Aorta (tissue), 5 donors: Measurements from ENCODE around the gene SLCO2A1. TPM values are rescaled to one million over a fixed set of nuclear protein-coding genes. Genes with fewer than 3 reads are reported as not detected.

Source experiments
- ATAC-seq: fragments of 200-7000 bp; cut with Tn5 transposase; one replicate; pipeline ENCODE4 v1.9.1; 2022; ENCODE audit warnings: moderate library complexity; ENCODE audit not compliant: low FRiP score
- DNase-seq, 2 donors: peaks; one replicate each; pipeline ENCODE4 v3.0.0-alpha.2; 2020
- H3K27ac ChIP-seq, 2 donors: one replicate each; pipeline ENCODE4 v1.5.1; 2013; ENCODE audit warnings: low read length in 2 of 2, mild to moderate bottlenecking in 2 of 2, moderate library complexity in 2 of 2, control low read depth in 1 of 2, inconsistent platforms in 1 of 2, low read depth in 1 of 2
- H3K27me3 ChIP-seq, 2 donors: one replicate each; pipeline ENCODE4 v1.6.1; 2013; ENCODE audit warnings: control low read depth in 1 of 2, low read length in 1 of 2, mild to moderate bottlenecking in 1 of 2, moderate library complexity in 1 of 2; ENCODE audit not compliant: insufficient read depth in 2 of 2, control insufficient read depth in 1 of 2
- H3K36me3 ChIP-seq, 2 donors: one replicate each; pipeline ENCODE4 v1.6.1; 2013; ENCODE audit warnings: control low read depth in 1 of 2, low read length in 1 of 2, mild to moderate bottlenecking in 1 of 2; ENCODE audit not compliant: insufficient read depth in 2 of 2, control insufficient read depth in 1 of 2
- H3K4me1 ChIP-seq, 2 donors: one replicate each; pipeline ENCODE4 v1.6.1; 2013; ENCODE audit warnings: low read length in 2 of 2, control low read depth in 1 of 2, mild to moderate bottlenecking in 1 of 2, moderate library complexity in 1 of 2; ENCODE audit not compliant: insufficient read depth in 2 of 2, control insufficient read depth in 1 of 2
- H3K4me3 ChIP-seq, 2 donors: one replicate each; pipeline ENCODE4 v1.5.1; 2013; ENCODE audit warnings: low read length in 2 of 2, control low read depth in 1 of 2, mild to moderate bottlenecking in 1 of 2
- H3K9me3 ChIP-seq: one replicate; pipeline ENCODE4 v1.6.1; 2013; ENCODE audit warnings: mild to moderate bottlenecking, low read length; ENCODE audit not compliant: control insufficient read depth
- WGBS, 2 donors: extraction: QIAGEN DNeasy Blood & Tissue Kit; methylation state at CpG; one replicate each; pipeline ENCODE4 v1.1.7; 2013; 5-methylcytosine and 5-hydroxymethylcytosine counted together
- intact Hi-C, 2 donors: fragments of 100-400 bp; cut with DNase I; formaldehyde crosslinking; loops; one replicate each; pipeline versions ENCODE4 v1.14.2 to v1.15.0; 2022
- polyA plus RNA-seq, 2 donors: library from polyadenylated mRNA; stranded (reverse); fragments of 200-250 nt; gene quantifications; one replicate each; pipeline ENCODE4 v1.2.3, GENCODE V29; 2013
- total RNA-seq, 2 donors: library from RNA; stranded (reverse); fragmentation: NEBNext Ultra II Directional; extraction: Animal tissue kit (Norgen Biotek cat#: 25700); gene quantifications; one replicate each; pipeline ENCODE4 v1.2.1, GENCODE V29; 2021
- donor health status: healthy with polysubstance abuse.
- donor health status: Bipolar disorder and iron deficiency.
- donor health status: DM: no; HTN: no; CAD: no.
- donor health status: DM: no; HTN: no; CAD: no.
- donor health status: DM: yes; HTN: yes; CAD: no.

Gene SLCO2A1
- total and polyA plus RNA-seq, 4 donors = 0.25 to 101 (median 49.8) TPM

DNA sequence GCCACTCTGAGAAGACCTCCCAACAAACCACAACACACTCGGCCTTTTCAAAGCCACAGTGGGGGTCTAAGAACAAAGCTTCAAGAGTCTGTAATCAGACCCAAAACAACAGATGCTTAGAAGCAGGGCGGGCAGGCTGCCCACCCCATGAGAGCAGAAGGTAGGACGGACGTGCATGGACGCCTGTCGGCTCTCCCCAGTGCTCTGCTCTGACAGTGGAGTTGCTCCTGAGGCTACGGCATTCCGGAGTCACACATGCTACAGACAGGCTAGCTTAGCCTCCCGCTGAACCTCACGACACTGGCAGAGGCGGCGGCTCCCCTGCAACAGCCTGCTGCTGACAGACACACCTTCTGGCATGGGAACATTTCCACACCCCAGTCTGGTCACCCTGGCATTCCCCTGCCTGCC, 33.5 kb downstream of the SLCO2A1 start:
- Histone ChIP-seq H3K4me1 (no peaks in the 10 kb centered on the region), H3K27me3 (no peaks in the 10 kb centered on the region), H3K9me3 (no peaks in the 10 kb centered on the region), H3K4me3 (no peak overlapping the region), H3K36me3 (no peaks in the 10 kb centered on the region), H3K27ac (no peak overlapping the region)
- DNase-seq (peak in 1 of 2 donors; percentile 55), ATAC-seq (no peak)
- 53 to 57% methylated on average over 12 of the region's 12 CpGs for WGBS, 2 donors
- intact Hi-C loops = no loop called here

DNA sequence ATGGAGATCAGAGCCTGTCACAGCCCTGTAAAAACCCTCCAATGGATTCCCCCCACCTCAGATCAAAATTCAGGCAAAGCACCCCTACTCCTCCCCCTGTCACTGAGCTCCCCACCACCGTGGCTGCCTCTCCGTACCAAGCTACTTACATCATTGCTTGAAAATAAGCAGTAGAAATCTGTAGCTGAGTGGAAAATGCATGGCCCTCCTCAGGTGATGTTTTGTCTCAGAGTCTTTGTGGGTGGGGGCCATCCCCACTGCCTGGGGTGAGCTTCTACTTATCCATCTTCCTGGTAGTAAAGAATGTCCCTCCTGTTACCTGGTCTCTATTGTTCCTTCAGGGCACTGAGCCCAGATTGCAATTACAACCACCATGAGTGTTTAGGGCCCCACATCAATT, 34.5 kb downstream of the SLCO2A1 start:
- Histone ChIP-seq H3K27me3 (no peaks in the 10 kb centered on the region), H3K4me3 (no peak overlapping the region), H3K36me3 (no peaks in the 10 kb centered on the region), H3K4me1 (no peaks in the 10 kb centered on the region), H3K9me3 (no peaks in the 10 kb centered on the region), H3K27ac (no peak overlapping the region)
- WGBS, 2 donors = 75 to 85% methylated on average over 2 of the region's 2 CpGs
- intact Hi-C loops = no loop called here
- DNase-seq (no peak), ATAC-seq (no peak)

DNA sequence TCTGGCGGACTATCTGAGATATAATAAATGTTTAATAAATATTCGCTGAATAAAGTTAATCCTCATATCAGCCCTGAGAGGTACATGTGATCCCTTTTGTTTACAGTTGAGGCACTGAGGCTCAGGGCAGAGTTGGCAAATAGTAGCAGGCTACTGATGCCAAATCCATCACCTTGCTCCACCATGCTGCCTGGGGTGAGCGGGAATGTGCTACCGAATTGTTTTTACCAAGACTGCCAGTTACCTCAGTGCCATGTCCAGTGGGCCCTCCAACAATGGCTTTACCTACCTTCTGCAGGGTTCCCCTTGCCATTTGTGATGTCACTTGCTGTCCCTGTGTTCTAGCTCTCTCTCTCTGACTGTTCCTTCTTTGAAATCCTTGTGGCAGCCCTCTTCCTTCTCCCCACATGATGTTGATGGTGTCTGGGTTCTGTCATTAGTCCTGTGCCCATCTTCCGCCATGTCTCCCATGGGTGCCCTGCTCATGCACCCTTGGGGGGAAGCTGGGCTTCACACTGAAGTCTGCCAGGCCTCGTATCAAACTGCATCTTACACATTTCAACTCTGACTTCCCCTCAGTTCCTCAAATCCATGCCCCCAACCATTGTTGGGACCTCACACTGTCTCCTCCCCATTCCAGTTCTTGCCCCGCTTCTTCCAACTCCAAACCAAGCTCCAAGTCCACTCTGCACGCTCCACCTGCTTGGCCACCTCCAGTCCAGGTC, 35.4 kb downstream of the SLCO2A1 start:
- Histone ChIP-seq H3K36me3 (no peaks in the 10 kb centered on the region), H3K4me3 (no peak overlapping the region), H3K27ac (no peak overlapping the region), H3K4me1 (no peaks in the 10 kb centered on the region), H3K9me3 (no peaks in the 10 kb centered on the region), H3K27me3 (no peaks in the 10 kb centered on the region)
- intact Hi-C loops = no loop called here
- DNase-seq = peak in 1 of 2 donors; percentile 25
- ATAC-seq = no peak
- WGBS, 2 donors = 88 to 89% methylated on average over 8 of the region's 8 CpGs

DNA sequence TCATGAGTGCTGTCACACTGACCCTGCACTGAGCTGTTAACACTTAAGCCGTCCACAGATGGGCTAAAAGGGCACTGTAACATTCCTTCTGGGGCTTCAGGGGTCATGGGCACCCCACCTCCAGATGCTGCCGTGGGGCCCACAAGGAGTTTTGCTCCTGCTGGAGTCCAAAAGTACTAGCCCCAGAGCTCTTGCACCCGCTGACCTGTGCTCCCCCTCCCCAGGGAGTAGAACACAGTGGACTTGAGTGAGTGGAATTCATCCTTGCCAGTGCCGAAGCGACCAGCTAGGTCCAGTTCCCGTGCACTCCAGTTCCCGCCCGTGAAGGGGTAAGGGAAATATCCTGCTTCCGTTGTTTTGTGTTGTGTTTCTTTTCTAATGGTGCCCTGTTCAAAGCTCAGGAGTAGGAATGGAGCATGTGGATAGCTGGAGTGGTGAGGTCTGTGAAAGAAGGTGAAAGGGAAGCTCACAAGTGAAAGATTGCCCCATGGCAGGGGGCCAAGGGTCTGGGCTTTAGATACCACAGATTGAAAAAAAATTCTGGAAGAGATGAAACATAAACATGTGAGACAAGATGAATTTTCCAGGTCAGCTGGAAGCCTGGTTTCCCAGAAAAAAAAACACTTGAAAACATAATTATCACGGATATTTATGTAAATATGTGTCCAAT, 36.6 kb downstream of the SLCO2A1 start:
- Histone ChIP-seq H3K4me3 (no peak overlapping the region), H3K9me3 (no peaks in the 10 kb centered on the region), H3K27me3 (no peaks in the 10 kb centered on the region), H3K36me3 (no peaks in the 10 kb centered on the region), H3K4me1 (no peaks in the 10 kb centered on the region), H3K27ac (no peak overlapping the region)
- WGBS, 2 donors = 86 to 87% methylated on average over 10 of the region's 10 CpGs
- intact Hi-C loops = no loop called here
- DNase-seq (peak in 1 of 2 donors; percentile 47), ATAC-seq (no peak)

DNA sequence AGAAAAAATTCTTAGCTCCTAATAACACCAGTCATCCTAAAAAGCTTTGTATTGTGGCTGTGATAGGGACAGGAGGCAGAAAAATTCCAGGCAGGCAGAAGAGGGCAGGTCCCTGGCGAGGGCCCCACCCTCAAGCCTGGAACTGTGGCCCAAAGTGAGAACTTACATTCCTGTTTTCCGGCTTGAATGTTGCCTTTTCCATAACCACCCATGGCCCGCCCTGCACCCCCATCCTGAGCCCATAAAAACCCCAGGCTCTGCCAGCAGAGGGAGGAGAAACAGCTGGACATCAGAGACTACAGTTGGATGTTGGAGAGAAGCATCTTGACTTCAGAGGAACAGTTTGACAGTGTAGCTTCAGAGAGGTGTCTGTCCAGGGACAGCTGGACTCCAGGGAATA, 37.3 kb downstream of the SLCO2A1 start:
- H3K4me1 ChIP-seq = no peaks in the 10 kb centered on the region
- no peak overlapping the region for H3K4me3 ChIP-seq
- 83% methylated on average over 3 of the region's 3 CpGs for WGBS, 2 donors
- DNase-seq (peak in 1 of 2 donors; percentile 40), ATAC-seq (no peak)
- intact Hi-C loops = no loop called here
- H3K36me3 ChIP-seq = no peaks in the 10 kb centered on the region
- no peaks in the 10 kb centered on the region for H3K27me3 ChIP-seq
- no peaks in the 10 kb centered on the region for H3K9me3 ChIP-seq
- no peak overlapping the region for H3K27ac ChIP-seq

DNA sequence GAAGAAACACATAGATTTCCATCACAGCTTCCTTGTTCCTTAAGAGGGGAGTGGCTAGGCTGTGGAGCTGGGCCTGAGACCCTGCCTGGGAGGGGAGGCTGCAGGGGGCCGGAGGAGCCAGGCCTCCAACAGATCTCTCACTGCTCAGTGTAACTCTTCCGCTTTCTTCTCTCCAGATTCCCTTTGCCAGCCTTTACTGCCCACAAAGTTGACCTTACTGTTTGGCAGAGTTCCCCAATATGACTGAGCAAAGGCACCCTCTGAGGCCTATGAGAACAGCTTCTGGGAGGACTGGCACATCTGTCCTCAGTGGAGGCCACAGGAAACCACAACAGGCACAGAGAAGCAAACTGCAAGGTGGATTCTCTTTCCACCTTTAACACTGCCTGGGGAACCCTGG, 38.1 kb downstream of the SLCO2A1 start:
- Histone ChIP-seq H3K9me3 (no peaks in the 10 kb centered on the region), H3K36me3 (no peaks in the 10 kb centered on the region), H3K4me3 (no peak overlapping the region), H3K4me1 (no peaks in the 10 kb centered on the region), H3K27ac (no peak overlapping the region), H3K27me3 (no peaks in the 10 kb centered on the region)
- intact Hi-C loops = no loop called here
- DNase-seq = peak in 1 of 2 donors; percentile 22
- ATAC-seq = no peak
- WGBS, 2 donors = 88 to 93% methylated on average over 2 of the region's 2 CpGs

DNA sequence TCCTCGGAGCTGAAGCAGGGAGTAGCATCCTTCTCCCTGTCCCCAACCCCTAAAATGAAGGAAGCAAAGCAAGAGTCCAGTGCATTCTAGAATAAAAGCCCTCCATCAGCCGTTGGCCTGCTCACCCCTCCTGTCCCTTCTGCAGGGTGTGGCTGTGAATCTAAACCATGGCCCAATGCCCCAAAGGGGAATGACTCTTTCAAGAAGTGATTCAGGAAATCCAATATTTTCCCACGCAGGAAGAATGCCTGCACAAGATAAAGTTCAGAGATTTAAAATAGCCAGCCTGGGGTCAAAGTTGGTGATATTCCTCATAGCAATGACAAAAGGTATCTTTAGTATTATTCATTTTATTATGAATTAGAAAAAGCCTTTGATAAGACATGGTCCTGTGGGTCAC, 38.5 kb downstream of the SLCO2A1 start:
- Histone ChIP-seq H3K27me3 (no peaks in the 10 kb centered on the region), H3K9me3 (no peaks in the 10 kb centered on the region), H3K4me1 (no peaks in the 10 kb centered on the region), H3K4me3 (no peak overlapping the region), H3K36me3 (no peaks in the 10 kb centered on the region), H3K27ac (no peak overlapping the region)
- intact Hi-C loops = no loop called here
- WGBS, 2 donors = 64 to 68% methylated on average over 3 of the region's 3 CpGs
- ATAC-seq (no peak), DNase-seq (peak in 1 of 2 donors; percentile 22)

DNA sequence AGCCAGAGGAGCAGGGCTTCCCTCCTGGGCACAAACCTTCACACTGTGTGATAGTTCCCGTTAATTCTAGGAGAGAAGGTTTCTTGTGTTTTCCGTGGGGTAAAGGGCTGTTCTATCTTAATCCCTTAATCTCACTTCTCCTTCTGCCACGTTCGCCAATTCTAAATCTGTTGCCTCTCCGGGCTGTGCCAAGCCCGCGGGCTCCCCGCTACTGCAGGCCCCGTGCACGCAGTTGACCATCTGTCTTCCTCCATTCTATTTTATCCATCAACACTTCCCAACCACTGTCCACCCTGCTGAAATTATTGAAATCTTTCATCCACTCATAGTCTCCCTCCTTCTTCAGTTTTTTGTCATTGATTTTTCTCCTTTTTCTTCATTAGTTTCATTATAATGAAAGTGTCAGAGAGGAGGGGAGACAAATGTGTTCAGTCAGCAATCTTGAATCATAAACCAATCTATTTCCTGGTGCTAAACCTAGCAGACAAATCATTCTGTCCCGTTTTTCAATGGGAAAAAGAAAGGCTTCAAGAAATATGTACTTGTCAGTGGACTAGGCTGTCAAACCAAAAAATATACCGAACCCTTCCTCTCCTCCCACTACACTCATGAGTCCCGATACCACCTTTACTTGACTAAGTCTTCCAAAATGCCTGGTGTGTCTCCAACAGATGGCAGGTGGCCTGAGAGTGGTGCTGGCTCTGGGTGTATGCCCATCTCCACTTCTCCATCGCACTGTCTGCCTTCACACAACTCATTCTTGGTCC, 39.6 kb downstream of the SLCO2A1 start:
- 75 to 85% methylated on average over 14 of the region's 14 CpGs for WGBS, 2 donors
- DNase-seq = peak in 1 of 2 donors; percentile 47
- intact Hi-C loops = no loop called here
- no peak overlapping the region for H3K4me3 ChIP-seq
- no peaks in the 10 kb centered on the region for H3K9me3 ChIP-seq
- H3K36me3 ChIP-seq = no peaks in the 10 kb centered on the region
- no peaks in the 10 kb centered on the region for H3K27me3 ChIP-seq
- no peak overlapping the region for H3K27ac ChIP-seq
- no peak for ATAC-seq
- no peaks in the 10 kb centered on the region for H3K4me1 ChIP-seq
